Endothelial cell (in vitro differentiated cells): ENCODE results near the gene TMEM185A. TPM values are rescaled to one million over a fixed set of nuclear protein-coding genes. Genes with fewer than 3 reads are reported as not detected.
A peak's percentile ranks its signal among the peaks of the same experiment; 100 is the strongest.
"Not testable (repeated sequence)": the region's sequence is repeated elsewhere in the genome, so short reads cannot be mapped to it uniquely, and the experiment has no call there.

Source experiments
- DNase-seq: peaks from one replicate; pipeline ENCODE4 v3.0.0; 2021; ENCODE audit warnings: low spot score
- H3K27ac Mint-ChIP-seq: one replicate; pipeline ENCODE4 v1.8.0; 2021; ENCODE audit warnings: mixed read lengths, inconsistent platforms; ENCODE audit not compliant: unreplicated experiment
- H3K27me3 Mint-ChIP-seq: one replicate; pipeline ENCODE4 v1.8.0; 2021; ENCODE audit warnings: mild to moderate bottlenecking, moderate library complexity, mixed read lengths, inconsistent platforms; ENCODE audit not compliant: unreplicated experiment
- H3K36me3 Mint-ChIP-seq: one replicate; pipeline ENCODE4 v1.8.0; 2021; ENCODE audit warnings: mild to moderate bottlenecking, low read depth, mixed read lengths, inconsistent platforms; ENCODE audit not compliant: unreplicated experiment
- H3K4me1 Mint-ChIP-seq: one replicate; pipeline ENCODE4 v1.8.0; 2021; ENCODE audit warnings: mild to moderate bottlenecking, mixed read lengths, inconsistent platforms; ENCODE audit not compliant: unreplicated experiment
- H3K4me3 Mint-ChIP-seq: one replicate; pipeline ENCODE4 v1.8.0; 2021; ENCODE audit warnings: mild to moderate bottlenecking, mixed read lengths, inconsistent platforms; ENCODE audit not compliant: unreplicated experiment
- H3K9me3 Mint-ChIP-seq: one replicate; pipeline ENCODE4 v1.8.0; 2021; ENCODE audit warnings: mixed read lengths, inconsistent platforms; ENCODE audit not compliant: unreplicated experiment
- total RNA-seq: library from RNA; stranded (reverse); fragmentation: NEBNext Ultra II Directional; extraction: Animal tissue kit (Norgen Biotek cat#: 25700); gene quantifications from one replicate; pipeline ENCODE4 v1.2.1, GENCODE V29; 2021; ENCODE audit not compliant: unreplicated experiment
- TF ChIP-seq, protein P1 (sequence below): fragments of 200-600 bp; sonication (generic); IDR thresholded peaks from one replicate; pipeline ENCODE4 v1.5.0; 2021; ENCODE audit warnings: antibody characterized with exemption; ENCODE audit not compliant: unreplicated experiment

The TMEM185A gene
- total RNA-seq, 1 donor from 2014 or later, result 98.7 TPM

DNA sequence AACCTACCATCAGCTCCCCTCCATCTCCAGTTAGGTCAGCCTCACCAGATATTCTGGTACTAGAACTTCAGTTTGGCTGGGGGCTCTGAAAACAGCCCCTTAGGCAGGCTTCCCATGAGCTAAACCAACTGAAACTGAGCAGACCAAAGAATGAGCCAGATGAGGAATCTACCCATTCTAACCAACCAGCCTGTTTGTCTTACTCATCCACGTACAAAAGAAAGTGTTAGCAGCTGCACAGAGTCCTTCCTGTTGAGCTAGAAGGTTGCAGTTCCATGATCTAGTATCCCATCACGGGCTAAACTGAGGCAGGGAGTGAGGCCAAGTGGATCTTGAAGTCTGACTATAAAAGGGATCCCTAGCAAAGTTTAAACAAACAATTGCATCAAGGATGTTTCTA, 61.8 kb downstream of the TMEM185A start:
- no peaks in the 10 kb centered on the region for H3K36me3 Mint-ChIP-seq
- H3K27ac Mint-ChIP-seq, result no peak overlapping the region
- H3K4me1 Mint-ChIP-seq, result peaks cover 11% of the 10 kb centered on the region
- H3K9me3 Mint-ChIP-seq, result no peaks in the 10 kb centered on the region
- H3K4me3 Mint-ChIP-seq, result no peak overlapping the region
- no peak for DNase-seq
- TF ChIP-seq, protein P1, sequence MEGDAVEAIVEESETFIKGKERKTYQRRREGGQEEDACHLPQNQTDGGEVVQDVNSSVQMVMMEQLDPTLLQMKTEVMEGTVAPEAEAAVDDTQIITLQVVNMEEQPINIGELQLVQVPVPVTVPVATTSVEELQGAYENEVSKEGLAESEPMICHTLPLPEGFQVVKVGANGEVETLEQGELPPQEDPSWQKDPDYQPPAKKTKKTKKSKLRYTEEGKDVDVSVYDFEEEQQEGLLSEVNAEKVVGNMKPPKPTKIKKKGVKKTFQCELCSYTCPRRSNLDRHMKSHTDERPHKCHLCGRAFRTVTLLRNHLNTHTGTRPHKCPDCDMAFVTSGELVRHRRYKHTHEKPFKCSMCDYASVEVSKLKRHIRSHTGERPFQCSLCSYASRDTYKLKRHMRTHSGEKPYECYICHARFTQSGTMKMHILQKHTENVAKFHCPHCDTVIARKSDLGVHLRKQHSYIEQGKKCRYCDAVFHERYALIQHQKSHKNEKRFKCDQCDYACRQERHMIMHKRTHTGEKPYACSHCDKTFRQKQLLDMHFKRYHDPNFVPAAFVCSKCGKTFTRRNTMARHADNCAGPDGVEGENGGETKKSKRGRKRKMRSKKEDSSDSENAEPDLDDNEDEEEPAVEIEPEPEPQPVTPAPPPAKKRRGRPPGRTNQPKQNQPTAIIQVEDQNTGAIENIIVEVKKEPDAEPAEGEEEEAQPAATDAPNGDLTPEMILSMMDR, result no peak
- H3K27me3 Mint-ChIP-seq, result no peaks in the 10 kb centered on the region

DNA sequence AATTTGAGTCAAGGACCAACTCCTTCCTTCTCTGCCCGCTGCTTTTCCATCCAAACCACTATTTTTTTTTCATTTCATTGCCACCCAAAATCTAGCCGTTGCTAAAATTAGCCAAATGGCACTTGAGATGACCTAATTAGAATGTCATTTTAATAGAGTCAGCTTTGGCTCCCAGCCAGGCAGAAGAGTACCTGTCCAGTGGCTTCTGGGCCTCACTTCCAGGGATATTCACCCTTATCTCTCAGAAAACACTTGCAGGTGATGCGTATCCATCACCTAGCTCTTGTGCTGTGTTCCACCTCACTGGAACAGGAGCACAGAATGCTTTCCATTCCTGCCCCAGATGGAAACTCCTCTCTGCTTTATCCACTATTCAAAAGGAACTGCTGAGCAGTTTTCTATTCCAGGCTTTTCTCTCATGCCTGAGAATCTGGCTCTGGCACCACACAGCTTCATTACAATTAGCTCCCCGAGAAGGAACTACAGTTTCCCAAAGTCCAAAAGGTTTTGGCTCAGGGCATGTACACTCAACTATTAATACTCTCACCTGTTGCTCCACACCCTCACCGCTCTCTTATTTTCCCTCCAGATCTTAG, 62.8 kb downstream of the TMEM185A start:
- Mint-ChIP-seq H3K27ac (no peak overlapping the region), H3K27me3 (no peaks in the 10 kb centered on the region), H3K36me3 (no peaks in the 10 kb centered on the region), H3K4me3 (no peak overlapping the region), H3K4me1 (peaks cover 11% of the 10 kb centered on the region), H3K9me3 (no peaks in the 10 kb centered on the region)
- TF ChIP-seq, protein P1, result no peak
- DNase-seq, result no peak

DNA sequence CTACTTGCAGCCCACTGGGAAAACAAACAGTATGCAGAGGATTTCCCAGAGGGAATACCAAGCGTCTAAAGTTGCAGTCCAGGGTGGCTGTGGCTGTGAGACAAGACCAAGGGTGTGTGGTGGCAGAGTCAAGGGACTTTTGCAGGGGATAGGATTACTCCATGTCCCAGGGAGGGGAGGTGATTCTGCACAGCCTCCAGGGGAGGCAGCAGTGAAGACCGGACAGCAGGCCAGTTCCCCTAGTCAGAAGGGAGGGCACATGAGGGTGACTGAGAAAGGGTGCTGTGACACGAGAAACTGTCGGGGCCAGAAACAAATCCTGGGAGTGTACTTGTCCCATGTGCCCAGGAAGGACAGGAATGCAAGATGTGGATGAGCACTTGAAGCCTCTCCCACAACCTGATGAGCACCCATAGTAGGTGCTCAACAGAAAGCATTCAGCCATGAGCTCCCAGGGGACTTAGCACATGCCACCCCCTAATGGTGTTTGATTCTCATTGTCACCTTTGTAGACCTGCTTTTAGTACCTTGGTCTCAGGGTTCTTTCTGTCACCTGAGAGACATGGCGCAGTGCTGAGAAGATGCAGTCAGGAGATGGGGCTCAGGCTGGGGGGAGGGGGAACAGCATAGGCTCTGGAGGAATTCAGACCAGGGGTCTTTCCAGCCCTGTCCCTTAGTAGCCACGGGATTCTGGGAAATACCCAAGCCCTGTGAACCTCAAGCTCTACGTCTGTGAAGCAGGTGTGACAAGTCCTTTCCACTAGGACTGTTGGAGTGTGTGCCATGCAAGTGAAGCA, 63.8 kb downstream of the TMEM185A start:
- Mint-ChIP-seq H3K27me3 (no peaks in the 10 kb centered on the region), H3K4me1 (peaks cover 11% of the 10 kb centered on the region), H3K4me3 (no peak overlapping the region), H3K9me3 (no peaks in the 10 kb centered on the region), H3K27ac (no peak overlapping the region), H3K36me3 (no peaks in the 10 kb centered on the region)
- DNase-seq, result no peak
- TF ChIP-seq, protein P1, result no peak

DNA sequence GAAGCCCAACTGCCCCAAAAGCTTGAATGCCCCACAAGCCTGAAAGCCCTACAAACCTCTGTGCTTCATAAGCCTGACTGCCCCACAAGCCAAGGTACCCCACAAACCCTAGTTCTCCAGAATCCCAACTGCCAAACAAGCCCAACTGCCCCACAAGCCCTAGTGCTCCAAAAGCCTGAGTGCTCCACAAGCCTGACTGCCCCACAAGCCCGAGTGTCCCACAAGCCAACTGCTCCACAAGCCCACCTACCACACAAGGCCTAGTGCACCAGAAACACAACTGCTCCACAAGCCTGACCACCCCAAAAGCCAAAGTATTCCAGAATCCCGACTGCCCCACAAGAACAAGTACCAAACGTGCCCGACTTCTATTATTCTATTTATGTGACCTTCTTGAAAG, 68.2 kb downstream of the TMEM185A start:
- H3K9me3 Mint-ChIP-seq, result no peaks in the 10 kb centered on the region
- no peaks in the 10 kb centered on the region for H3K27me3 Mint-ChIP-seq
- peak overlapping the region; percentile 24 for H3K4me3 Mint-ChIP-seq
- TF ChIP-seq, protein P1, result no peak
- no peaks in the 10 kb centered on the region for H3K4me1 Mint-ChIP-seq
- no peaks in the 10 kb centered on the region for H3K36me3 Mint-ChIP-seq
- DNase-seq, result no peak
- no peak overlapping the region for H3K27ac Mint-ChIP-seq

DNA sequence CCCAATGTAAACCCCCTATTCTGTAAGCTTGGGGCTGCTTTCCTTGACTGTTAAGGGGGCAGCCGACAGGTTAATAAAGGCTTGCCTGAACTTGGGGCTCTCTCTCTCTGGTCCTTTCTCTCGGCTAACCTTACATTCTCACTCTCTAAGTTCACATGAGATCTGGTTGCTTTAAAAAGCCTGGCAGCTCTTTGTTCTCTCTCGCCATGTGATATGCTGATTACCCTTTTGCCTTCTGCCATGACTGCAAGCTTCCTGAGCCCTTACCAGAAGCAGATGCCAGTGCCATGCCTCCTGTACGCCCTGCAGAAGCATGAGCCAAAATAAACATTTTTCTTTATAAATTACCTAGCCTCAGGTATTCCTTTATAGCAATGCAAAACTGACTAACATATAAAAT, 76.3 kb downstream of the TMEM185A start:
- H3K9me3 Mint-ChIP-seq, H3K36me3 Mint-ChIP-seq, H3K4me1 Mint-ChIP-seq: not testable (repeated sequence)

DNA sequence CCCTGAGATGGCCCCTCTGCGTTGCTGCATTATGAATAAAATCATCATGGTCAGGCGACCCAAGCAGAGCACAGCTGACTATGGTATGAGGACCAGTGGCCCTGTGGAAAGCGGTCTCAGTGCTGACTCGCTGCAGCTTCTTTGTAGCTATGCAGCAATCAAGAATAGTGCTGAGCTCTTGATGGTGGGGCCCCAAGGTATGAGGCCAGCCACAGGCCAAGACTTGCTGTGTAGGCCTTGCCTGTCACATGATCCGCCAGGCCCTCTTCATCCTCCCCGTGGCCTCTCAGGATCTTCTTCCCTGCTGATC, 79.7 kb downstream of the TMEM185A start:
- H3K4me3 Mint-ChIP-seq, H3K4me1 Mint-ChIP-seq, H3K9me3 Mint-ChIP-seq, H3K27me3 Mint-ChIP-seq, H3K36me3 Mint-ChIP-seq, H3K27ac Mint-ChIP-seq, DNase-seq: not testable (repeated sequence)

More for the DNA sequence above, 76.3 kb downstream of the TMEM185A start:
- H3K27ac Mint-ChIP-seq, H3K27me3 Mint-ChIP-seq, DNase-seq, H3K4me3 Mint-ChIP-seq: not testable (repeated sequence)

DNA sequence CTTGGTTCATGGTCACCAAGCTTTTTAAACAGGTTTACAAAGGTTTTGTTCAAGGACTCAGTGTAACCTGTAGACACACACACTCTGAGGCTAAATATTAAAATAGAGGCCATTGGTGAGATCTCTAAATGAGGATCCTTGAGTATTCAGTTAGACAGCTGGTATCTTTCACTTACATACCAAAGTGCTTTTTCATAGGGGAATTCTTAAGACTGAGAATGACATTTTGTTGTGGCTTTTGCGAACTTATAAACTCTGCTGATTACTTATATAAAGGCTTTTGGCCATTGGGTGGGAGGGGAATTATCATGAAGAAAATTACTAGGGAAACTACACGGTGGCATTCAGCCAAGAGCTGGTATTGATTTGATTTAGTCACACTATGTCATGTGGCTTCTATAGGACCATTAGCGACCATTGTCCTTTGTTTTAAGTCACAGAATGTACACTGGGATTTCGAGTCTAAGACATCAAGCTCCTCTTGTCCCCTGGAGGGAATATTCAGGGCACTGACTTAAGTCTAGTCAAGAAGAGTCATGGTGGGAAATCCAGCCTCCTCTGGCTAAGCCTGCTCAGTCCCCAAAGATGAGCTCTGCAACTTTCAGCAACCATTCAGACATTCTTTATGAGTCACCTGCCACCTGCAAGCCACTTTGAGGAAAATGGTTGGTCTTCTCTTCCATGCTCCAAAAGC, 80.2 kb downstream of the TMEM185A start:
- not testable (repeated sequence) for H3K27me3 Mint-ChIP-seq, DNase-seq, H3K4me3 Mint-ChIP-seq, H3K36me3 Mint-ChIP-seq, H3K9me3 Mint-ChIP-seq, H3K27ac Mint-ChIP-seq, H3K4me1 Mint-ChIP-seq

DNA sequence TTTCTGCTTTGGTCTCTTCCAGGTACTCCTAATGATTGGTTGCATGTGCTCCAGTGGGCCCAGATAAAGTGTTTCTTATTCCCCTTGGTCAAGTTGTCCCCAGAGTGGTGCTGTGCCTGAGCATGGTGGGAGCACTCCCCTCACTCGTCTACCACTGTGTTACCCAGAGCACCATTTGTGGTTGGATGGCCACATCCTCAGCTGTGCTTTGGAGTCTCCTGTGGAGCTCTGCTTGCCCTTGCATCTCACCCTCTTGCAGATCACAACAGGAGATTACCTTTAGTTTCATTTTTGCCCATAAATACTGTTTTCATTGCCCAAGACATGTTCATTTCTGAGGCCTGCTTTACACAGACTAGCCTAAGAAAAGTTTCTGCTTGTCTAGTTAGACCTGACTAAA, 81.1 kb downstream of the TMEM185A start:
- not testable (repeated sequence) for H3K27me3 Mint-ChIP-seq, H3K27ac Mint-ChIP-seq, H3K4me1 Mint-ChIP-seq, H3K36me3 Mint-ChIP-seq, DNase-seq, H3K4me3 Mint-ChIP-seq, H3K9me3 Mint-ChIP-seq
